NCI-H82 treated with DMSO at 0.1 percent for 48 hours (cell line): ENCODE measurements around the gene MUSTN1.

Experiments
- DNase-seq: peaks from one replicate; lab custom pipeline; 2025; ENCODE audit not compliant: unreplicated experiment; lab: John Stamatoyannopoulos, UW

Gene MUSTN1

GRCh38 chr3:52854013-52854412 is 19.2 kb upstream of the MUSTN1 start:
- no peak for DNase-seq

GRCh38 chr3:52852419-52852818 is 17.6 kb upstream of the MUSTN1 start:
- DNase-seq, result no peak

GRCh38 chr3:52851348-52851747 is 16.5 kb upstream of the MUSTN1 start:
- DNase-seq, result peak; percentile 19

- DNase-seq, result no peak
Measured at GRCh38 chr3:52849656-52850055, 14.8 kb upstream of the MUSTN1 start.

- no peak for DNase-seq
Measured at GRCh38 chr3:52848617-52849016, 13.8 kb upstream of the MUSTN1 start.

GRCh38 chr3:52847726-52848125 is 12.9 kb upstream of the MUSTN1 start:
- no peak for DNase-seq

- DNase-seq, result no peak
Measured at GRCh38 chr3:52847241-52847640, 12.4 kb upstream of the MUSTN1 start.

GRCh38 chr3:52846432-52846965 is 11.7 kb upstream of the MUSTN1 start:
- no peak for DNase-seq

- DNase-seq, result no peak
Measured at GRCh38 chr3:52845691-52846431, 11.0 kb upstream of the MUSTN1 start.

- DNase-seq, result no peak
Measured at GRCh38 chr3:52845157-52845556, 10.3 kb upstream of the MUSTN1 start.

- DNase-seq, result no peak
Measured at GRCh38 chr3:52844290-52844975, 9.6 kb upstream of the MUSTN1 start.

- DNase-seq, result no peak
Measured at GRCh38 chr3:52843881-52844280, 9.1 kb upstream of the MUSTN1 start.

GRCh38 chr3:52843108-52843865 is 8.5 kb upstream of the MUSTN1 start:
- DNase-seq, result no peak

- DNase-seq, result no peak
Measured at GRCh38 chr3:52842424-52842823, 7.6 kb upstream of the MUSTN1 start.

GRCh38 chr3:52841981-52842340 is 7.1 kb upstream of the MUSTN1 start:
- no peak for DNase-seq

GRCh38 chr3:52841211-52841980 is 6.6 kb upstream of the MUSTN1 start:
- DNase-seq, result no peak

- DNase-seq, result no peak
Measured at GRCh38 chr3:52839892-52840545, 5.2 kb upstream of the MUSTN1 start.

- DNase-seq, result no peak
Measured at GRCh38 chr3:52839268-52839575, 4.4 kb upstream of the MUSTN1 start.

- no peak for DNase-seq
Measured at GRCh38 chr3:52838561-52839267, 3.9 kb upstream of the MUSTN1 start.

GRCh38 chr3:52836986-52837385 is 2.2 kb upstream of the MUSTN1 start:
- no peak for DNase-seq
